ENCODE measurements around the gene BUD13. TPM values are rescaled to one million over a fixed set of nuclear protein-coding genes. Genes with fewer than 3 reads are reported as not detected.

Gene BUD13
- total and polyA plus RNA-seq, 2 of the 13 experiments (the other 11 are each of a cell fraction or from before 2014, with no cell fraction given), result 13.3 to 25.9 TPM

DNA sequence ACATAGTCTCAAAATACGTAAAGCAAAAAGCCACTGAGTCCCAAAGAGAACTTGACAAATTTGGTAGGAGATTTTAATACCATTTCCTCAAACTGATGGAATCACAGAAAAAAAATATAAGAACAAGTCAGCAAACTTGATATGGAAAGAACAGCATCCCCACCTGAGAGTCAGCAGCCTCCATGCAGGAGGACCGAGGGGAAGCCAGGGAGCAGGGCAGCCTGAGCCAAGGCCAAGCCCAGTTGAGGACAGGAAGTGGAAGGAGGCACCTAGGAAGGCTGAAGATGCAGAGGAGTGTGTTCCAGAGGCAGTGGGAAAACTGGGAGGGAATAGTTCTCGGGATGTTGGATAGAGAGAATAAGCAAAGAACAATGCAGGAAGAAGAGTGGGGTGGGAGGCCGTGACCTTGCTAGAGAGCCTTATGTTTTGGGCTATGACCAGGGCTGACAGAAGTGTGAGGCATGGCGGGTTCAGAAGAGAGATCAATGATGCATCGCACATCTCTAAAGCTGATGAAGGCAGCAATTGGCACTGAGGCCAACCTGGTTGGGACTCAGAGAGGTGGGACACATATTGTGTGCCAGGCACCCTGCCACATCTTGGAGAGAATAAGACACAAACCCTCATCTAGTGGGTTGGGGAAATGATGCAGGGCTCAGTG, 34.9 kb upstream of the BUD13 start (continued):
- TF ChIP-seq, protein P1, sequence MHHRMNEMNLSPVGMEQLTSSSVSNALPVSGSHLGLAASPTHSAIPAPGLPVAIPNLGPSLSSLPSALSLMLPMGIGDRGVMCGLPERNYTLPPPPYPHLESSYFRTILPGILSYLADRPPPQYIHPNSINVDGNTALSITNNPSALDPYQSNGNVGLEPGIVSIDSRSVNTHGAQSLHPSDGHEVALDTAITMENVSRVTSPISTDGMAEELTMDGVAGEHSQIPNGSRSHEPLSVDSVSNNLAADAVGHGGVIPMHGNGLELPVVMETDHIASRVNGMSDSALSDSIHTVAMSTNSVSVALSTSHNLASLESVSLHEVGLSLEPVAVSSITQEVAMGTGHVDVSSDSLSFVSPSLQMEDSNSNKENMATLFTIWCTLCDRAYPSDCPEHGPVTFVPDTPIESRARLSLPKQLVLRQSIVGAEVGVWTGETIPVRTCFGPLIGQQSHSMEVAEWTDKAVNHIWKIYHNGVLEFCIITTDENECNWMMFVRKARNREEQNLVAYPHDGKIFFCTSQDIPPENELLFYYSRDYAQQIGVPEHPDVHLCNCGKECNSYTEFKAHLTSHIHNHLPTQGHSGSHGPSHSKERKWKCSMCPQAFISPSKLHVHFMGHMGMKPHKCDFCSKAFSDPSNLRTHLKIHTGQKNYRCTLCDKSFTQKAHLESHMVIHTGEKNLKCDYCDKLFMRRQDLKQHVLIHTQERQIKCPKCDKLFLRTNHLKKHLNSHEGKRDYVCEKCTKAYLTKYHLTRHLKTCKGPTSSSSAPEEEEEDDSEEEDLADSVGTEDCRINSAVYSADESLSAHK (CRISPR knock-in tag; IDR thresholded peaks at IDR 0.05; ENCODE audit: borderline replicate concordance), result no peak
- TF ChIP-seq, protein P2, sequence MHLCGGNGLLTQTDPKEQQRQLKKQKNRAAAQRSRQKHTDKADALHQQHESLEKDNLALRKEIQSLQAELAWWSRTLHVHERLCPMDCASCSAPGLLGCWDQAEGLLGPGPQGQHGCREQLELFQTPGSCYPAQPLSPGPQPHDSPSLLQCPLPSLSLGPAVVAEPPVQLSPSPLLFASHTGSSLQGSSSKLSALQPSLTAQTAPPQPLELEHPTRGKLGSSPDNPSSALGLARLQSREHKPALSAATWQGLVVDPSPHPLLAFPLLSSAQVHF (CRISPR knock-in tag; IDR thresholded peaks at IDR 0.05), result no peak
- TF ChIP-seq ZNF143 (CRISPR knock-in tag; IDR thresholded peaks at IDR 0.05) (peak; percentile 10; the same call in 1 of the 2 replicates), POLR2AphosphoS5 (IDR thresholded peaks at IDR 0.05; ENCODE audit: low read depth, low read length) (no peak), KMT2A (CRISPR knock-in tag; IDR thresholded peaks at IDR 0.05) (no peak), SMAD9 (CRISPR knock-in tag; IDR thresholded peaks at IDR 0.05) (no peak), SRF (IDR thresholded peaks at IDR 0.05; ENCODE audit: low read depth, low read length) (no peak), PAX8 (CRISPR knock-in tag; IDR thresholded peaks at IDR 0.05; ENCODE audit: borderline replicate concordance) (no peak), MEIS1 (CRISPR knock-in tag; IDR thresholded peaks at IDR 0.05; ENCODE audit: borderline replicate concordance) (no peak), ONECUT2 (CRISPR knock-in tag; IDR thresholded peaks at IDR 0.05) (no peak), BRD4 (CRISPR knock-in tag; IDR thresholded peaks at IDR 0.05) (0 out of 2 replicates have a peak, but pooled peaks have one; percentile 15), NFKB2 (CRISPR knock-in tag; IDR thresholded peaks at IDR 0.05; ENCODE audit: borderline replicate concordance) (0 out of 2 replicates have a peak, but pooled peaks have one; percentile 51), IKZF1 (IDR thresholded peaks at IDR 0.05) (no peak), ZNF230 (CRISPR knock-in tag; IDR thresholded peaks at IDR 0.05) (no peak; the same call in 1 of the 2 replicates)
- TF ChIP-seq, protein P3, sequence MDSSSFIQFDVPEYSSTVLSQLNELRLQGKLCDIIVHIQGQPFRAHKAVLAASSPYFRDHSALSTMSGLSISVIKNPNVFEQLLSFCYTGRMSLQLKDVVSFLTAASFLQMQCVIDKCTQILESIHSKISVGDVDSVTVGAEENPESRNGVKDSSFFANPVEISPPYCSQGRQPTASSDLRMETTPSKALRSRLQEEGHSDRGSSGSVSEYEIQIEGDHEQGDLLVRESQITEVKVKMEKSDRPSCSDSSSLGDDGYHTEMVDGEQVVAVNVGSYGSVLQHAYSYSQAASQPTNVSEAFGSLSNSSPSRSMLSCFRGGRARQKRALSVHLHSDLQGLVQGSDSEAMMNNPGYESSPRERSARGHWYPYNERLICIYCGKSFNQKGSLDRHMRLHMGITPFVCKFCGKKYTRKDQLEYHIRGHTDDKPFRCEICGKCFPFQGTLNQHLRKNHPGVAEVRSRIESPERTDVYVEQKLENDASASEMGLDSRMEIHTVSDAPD (CRISPR knock-in tag; IDR thresholded peaks at IDR 0.05), result no peak
- TF ChIP-seq, protein P4, sequence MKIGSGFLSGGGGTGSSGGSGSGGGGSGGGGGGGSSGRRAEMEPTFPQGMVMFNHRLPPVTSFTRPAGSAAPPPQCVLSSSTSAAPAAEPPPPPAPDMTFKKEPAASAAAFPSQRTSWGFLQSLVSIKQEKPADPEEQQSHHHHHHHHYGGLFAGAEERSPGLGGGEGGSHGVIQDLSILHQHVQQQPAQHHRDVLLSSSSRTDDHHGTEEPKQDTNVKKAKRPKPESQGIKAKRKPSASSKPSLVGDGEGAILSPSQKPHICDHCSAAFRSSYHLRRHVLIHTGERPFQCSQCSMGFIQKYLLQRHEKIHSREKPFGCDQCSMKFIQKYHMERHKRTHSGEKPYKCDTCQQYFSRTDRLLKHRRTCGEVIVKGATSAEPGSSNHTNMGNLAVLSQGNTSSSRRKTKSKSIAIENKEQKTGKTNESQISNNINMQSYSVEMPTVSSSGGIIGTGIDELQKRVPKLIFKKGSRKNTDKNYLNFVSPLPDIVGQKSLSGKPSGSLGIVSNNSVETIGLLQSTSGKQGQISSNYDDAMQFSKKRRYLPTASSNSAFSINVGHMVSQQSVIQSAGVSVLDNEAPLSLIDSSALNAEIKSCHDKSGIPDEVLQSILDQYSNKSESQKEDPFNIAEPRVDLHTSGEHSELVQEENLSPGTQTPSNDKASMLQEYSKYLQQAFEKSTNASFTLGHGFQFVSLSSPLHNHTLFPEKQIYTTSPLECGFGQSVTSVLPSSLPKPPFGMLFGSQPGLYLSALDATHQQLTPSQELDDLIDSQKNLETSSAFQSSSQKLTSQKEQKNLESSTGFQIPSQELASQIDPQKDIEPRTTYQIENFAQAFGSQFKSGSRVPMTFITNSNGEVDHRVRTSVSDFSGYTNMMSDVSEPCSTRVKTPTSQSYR (CRISPR knock-in tag; IDR thresholded peaks at IDR 0.05; ENCODE audit: borderline replicate concordance), result no peak

All from HepG2 (cell line).